ENCODE data around the gene ZC3H18. TPM values are rescaled to one million over a fixed set of nuclear protein-coding genes. Genes with fewer than 3 reads are reported as not detected.
A peak's percentile ranks its signal among the peaks of the same experiment; 100 is the strongest.

Gene ZC3H18
- total RNA-seq, 6 experiments from 2014 or later, result 8.7 to 22.8 (median 16.4) TPM

- 70% methylated on average over 2 of the region's 11 CpGs for WGBS (ENCODE audit: insufficient coverage, low coverage, low lambda C conversion rate, missing lambda C conversion rate)
Observed at GRCh38 chr16:88672776-88673175, 102.6 kb downstream of the ZC3H18 start.

GRCh38 chr16:88673716-88674379, 103.6 kb downstream of the ZC3H18 start:
- 85% methylated on average over 6 of the region's 19 CpGs for WGBS (ENCODE audit: insufficient coverage, low coverage, low lambda C conversion rate, missing lambda C conversion rate)

More at GRCh38 chr16:88672776-88673175, 102.6 kb downstream of the ZC3H18 start:
- Histone ChIP-seq H3K9me3 (no peaks in the 10 kb centered on the region), H3K36me3 (no peaks in the 10 kb centered on the region), H3K27me3 (no peaks in the 10 kb centered on the region), H3K4me1 (no peaks in the 10 kb centered on the region), H3K27ac (no peak overlapping the region), H3K4me3 (no peak overlapping the region)
- peak in 1 of 4 donors; percentile 29 for ATAC-seq
- no peak for DNase-seq
- intact Hi-C loops (cut with DNase I), result no loop called here
- TF ChIP-seq CTCF (IDR thresholded peaks at IDR 0.05) (no peak), POLR2A (IDR thresholded peaks at IDR 0.05) (no peak)

GRCh38 chr16:88676502-88677242, 106.5 kb downstream of the ZC3H18 start:
- WGBS (ENCODE audit: insufficient coverage, low coverage, low lambda C conversion rate, missing lambda C conversion rate), result no CpG with 5 or more reads among the region's 22 CpGs
- no peaks in the 10 kb centered on the region for H3K27me3 ChIP-seq
- no peaks in the 10 kb centered on the region for H3K36me3 ChIP-seq
- no peaks in the 10 kb centered on the region for H3K9me3 ChIP-seq
- DNase-seq, result peak in 1 of 3 donors; percentile 45
- no peak overlapping the region for H3K27ac ChIP-seq
- intact Hi-C loops (cut with DNase I), result no loop called here
- peaks cover 0 to 3% (median 0%) of the 10 kb centered on the region in 4 donors for H3K4me1 ChIP-seq
- H3K4me3 ChIP-seq, result no peak overlapping the region
- ATAC-seq, result no peak
- TF ChIP-seq CTCF (IDR thresholded peaks at IDR 0.05) (no peak), POLR2A (IDR thresholded peaks at IDR 0.05) (no peak)

More at GRCh38 chr16:88673716-88674379, 103.6 kb downstream of the ZC3H18 start:
- no peaks in the 10 kb centered on the region for H3K4me1 ChIP-seq
- intact Hi-C loops (cut with DNase I), result no loop called here
- H3K27ac ChIP-seq, result no peak overlapping the region
- DNase-seq (no peak), ATAC-seq (no peak)
- no peak overlapping the region for H3K4me3 ChIP-seq
- H3K27me3 ChIP-seq, result no peaks in the 10 kb centered on the region
- TF ChIP-seq POLR2A (IDR thresholded peaks at IDR 0.05), result no peak
- H3K9me3 ChIP-seq, result no peaks in the 10 kb centered on the region
- H3K36me3 ChIP-seq, result no peaks in the 10 kb centered on the region

GRCh38 chr16:88677721-88678120, 107.5 kb downstream of the ZC3H18 start:
- intact Hi-C loops (cut with DNase I), result no loop called here
- Histone ChIP-seq H3K27me3 (no peaks in the 10 kb centered on the region), H3K4me3 (no peak overlapping the region), H3K4me1 (peaks cover 0 to 3% (median 0%) of the 10 kb centered on the region in 4 donors), H3K36me3 (no peaks in the 10 kb centered on the region), H3K27ac (no peak overlapping the region), H3K9me3 (no peaks in the 10 kb centered on the region)
- TF ChIP-seq CTCF (IDR thresholded peaks at IDR 0.05) (no peak), POLR2A (IDR thresholded peaks at IDR 0.05) (no peak)
- ATAC-seq (no peak), DNase-seq (no peak)
- 67% methylated on average over 3 of the region's 13 CpGs for WGBS (ENCODE audit: insufficient coverage, low coverage, low lambda C conversion rate, missing lambda C conversion rate)

All from right lobe of liver (tissue), 6 donors.